GM13977 (cell line): Measurements from ENCODE around the gene TMCC2.

ENCODE experiments used
- DNase-seq: peaks from one replicate; pipeline ENCODE4 v3.0.0; 2012; ENCODE audit warnings: low spot score
- CTCF ChIP-seq: IDR thresholded peaks from 2 replicates; pipeline ENCODE4 v1.5.1; 2012; ENCODE audit warnings: mild to moderate bottlenecking, control low read depth; ENCODE audit not compliant: insufficient read depth; ENCODE audit errors: extremely low read depth, missing control alignments
- in situ Hi-C: fragments of 300-500 bp; cut with MboI; formaldehyde crosslinking; loops from one replicate; pipeline ENCODE4 v1.12.0; 2022; ENCODE audit warnings: low sequenced_read_pairs, low pct_unique_long_range_greater_than_20kb, mixed read lengths, inconsistent platforms; ENCODE audit not compliant: unreplicated experiment

The TMCC2 gene

GRCh38 chr1:205244384-205244783 lies 16.6 kb downstream of the TMCC2 start:
- in situ Hi-C loops, result no loop called here
- TF ChIP-seq CTCF, result no peak
- no peak for DNase-seq

- no peak for TF ChIP-seq CTCF
- in situ Hi-C loops, result no loop called here
- DNase-seq, result no peak
Measured at GRCh38 chr1:205245096-205245495, 17.4 kb downstream of the TMCC2 start.

GRCh38 chr1:205246351-205247119 lies 18.8 kb downstream of the TMCC2 start:
- TF ChIP-seq CTCF, result no peak
- in situ Hi-C loops, result no loop called here
- no peak for DNase-seq

DNA sequence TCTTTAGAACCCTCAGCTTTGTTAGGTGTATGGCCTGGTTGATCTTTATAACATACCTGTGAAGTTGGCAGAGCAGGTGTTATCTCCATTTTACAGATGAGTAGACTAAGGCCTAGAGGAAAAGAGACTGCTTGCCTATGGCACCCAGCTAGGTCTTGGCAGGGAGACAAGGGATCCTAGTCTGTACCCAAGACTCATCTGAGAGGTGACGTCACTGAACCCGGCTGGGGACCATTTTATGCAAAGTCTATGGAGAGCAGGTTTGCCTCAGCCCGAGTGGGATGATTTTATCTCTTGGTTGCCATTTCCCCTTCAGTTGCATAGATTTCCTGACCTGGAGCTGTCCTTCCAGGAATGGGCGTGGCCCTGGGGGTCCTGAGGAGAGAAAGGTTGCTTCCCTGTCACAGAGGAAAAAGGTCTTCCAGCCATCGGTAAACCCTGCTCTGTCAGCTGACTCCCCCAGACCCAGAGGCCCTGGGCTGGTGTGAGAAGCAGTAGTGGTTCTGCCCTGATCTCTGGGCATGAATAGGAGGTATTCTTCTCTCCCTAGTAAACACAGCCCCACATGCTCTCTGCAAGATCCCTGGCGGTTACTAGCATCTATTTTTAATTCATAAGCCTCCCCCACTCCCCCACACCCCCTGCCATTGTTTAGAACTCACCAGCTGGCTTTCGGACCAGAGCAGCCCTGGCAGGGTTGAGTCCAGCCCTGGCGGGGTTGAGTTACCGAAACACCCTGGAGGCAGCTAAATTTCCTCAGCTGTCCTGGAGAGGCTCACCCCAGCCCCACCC lies 19.6 kb downstream of the TMCC2 start:
- DNase-seq, result no peak
- no peak for TF ChIP-seq CTCF
- in situ Hi-C loops, result no loop called here

DNA sequence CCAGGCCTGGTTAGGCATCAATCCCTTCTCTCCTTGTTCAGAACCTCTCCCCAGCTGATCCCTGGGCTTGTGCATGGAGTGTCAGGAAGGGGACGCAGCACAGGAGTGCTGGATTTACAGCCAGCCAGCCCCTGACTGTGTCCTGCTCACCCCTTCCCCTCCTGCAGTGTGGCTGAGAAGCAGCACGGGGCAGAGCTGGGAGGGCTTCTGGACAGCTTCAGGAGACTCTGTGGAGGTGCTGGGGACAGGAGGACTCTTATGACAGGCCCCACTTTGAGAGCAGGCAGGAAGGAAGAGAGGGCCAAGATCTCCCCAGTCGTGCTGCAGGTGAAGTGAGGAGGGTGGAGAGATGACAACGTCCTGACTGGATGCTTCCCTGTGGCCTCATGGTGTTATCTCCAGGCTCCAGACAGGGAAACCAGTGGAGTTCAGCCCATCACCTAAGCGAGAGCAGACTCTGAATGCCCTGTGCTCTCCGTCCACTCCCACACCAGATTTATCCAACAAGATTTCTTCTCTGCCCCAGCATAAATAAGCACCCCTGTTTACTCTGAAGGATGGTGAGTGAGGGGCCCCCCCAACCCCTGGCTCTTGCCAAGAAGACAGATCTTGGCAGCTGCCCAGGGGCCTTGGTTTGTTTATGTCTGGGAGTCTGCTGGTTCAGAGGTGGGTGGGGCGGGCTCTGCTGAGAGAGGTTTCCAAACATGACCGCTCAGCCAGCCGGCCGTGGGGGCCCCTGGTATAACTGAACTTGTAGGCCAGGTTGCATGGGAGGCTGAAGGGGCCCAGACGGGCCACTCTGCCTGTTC lies 21.3 kb downstream of the TMCC2 start:
- no peak for DNase-seq
- in situ Hi-C loops, result no loop called here
- no peak for TF ChIP-seq CTCF

GRCh38 chr1:205249651-205250050 lies 21.9 kb downstream of the TMCC2 start:
- no peak for TF ChIP-seq CTCF
- no peak for DNase-seq
- in situ Hi-C loops, result loop anchor here (25.0 kb wide), 1 partner anchor 262 kb away; no protein-coding TSS in a partner anchor
